HG03095 (cell line): ENCODE data around the gene CDC42SE1.
"Not testable (repeated sequence)": the region's sequence is repeated elsewhere in the genome, so short reads cannot be mapped to it uniquely, and the experiment has no call there.

Experiments used
- ATAC-seq: cut with Tn5 transposase; IDR thresholded peaks from one replicate; pipeline ENCODE4 v1.9.1; 2021; ENCODE audit warnings: moderate library complexity; ENCODE audit not compliant: unreplicated experiment

The CDC42SE1 gene, protein sequence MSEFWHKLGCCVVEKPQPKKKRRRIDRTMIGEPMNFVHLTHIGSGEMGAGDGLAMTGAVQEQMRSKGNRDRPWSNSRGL

DNA sequence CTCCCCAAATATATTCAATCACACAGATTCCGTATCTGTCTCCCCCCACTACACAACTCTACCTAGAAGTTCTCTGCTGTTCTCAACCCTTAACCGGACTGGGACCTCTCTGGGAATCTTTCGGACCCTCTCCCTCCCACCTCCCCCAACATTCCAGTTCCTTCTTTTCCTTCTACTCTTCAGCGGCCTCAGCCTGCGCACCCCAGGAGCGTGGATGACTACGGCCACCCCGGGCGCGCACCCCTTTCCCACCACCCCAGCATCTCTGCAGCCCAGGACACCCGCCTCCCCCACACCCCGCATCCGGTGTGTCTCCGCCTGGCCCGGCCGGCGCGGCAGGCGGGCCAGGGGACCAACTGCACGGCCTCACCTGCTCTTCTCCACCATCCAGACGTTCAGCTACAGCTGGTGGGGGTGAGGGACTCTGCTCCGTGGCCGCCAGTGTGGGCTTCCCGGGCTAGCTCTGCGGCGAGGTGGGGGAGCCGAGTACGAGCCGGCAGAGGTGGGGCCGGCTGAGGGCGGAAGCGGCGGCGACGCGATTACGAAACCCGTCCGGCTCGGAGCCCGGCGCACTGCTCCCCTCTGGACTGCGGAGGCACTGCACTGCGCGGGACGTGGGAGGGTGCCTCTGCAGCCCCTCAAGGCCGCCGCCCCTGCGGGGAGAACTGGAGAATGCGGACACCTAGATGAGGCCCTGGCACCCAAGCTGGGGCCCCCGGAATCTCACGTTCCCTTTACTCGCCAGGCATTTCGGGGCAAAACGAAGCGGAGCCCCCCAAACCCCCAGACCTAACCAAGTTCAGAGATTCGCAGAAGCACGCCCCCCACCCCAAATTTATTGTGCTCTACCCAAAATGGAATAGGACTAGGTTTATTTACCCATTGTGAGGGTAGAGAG, at the start of gene CDC42SE1:
TSS of gene CDC42SE1 (minus strand) at position 514 of the 898 bp plus-strand sequence. CDS start 3,892 bp downstream, outside the sequence.
- ATAC-seq, result peak; percentile 74

DNA sequence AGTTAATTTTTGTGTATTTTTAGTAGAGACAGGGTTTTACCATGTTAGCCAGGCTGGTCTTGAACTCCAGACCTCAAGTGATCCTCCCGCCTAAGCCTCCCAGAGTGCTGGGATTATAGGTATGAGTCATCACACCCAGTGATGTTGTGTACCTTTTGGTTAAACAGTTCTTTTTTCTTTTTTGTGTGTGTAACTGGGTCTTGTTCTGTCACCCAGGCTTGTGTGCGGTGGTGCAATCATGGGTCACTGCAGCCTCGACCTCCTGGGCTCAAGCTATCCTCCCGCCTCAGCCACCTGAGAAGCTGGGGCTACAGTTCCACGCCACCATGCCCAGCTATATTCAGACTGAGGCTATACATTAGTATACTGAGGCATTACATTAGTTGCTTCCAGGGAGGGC, 48.9 kb upstream of the CDC42SE1 start:
- ATAC-seq, result no peak

DNA sequence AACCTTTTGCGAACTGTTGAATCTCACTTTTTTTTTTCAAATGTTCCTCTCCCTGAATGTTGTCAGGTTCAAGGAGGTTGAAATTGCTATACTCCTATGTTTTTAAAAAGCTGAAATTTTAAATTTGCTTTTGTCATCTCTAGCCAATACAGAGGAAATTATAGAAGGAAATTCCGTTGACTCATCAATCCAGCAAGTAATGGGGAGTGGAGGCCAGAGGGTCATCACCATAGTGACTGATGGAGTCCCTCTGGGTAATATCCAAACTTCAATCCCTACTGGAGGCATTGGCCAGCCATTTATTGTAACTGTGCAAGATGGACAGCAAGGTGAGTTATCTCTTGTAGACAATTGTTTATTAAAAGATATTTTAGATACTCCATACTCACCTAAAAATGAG, 47.5 kb upstream of the CDC42SE1 start:
- ATAC-seq, result no peak

DNA sequence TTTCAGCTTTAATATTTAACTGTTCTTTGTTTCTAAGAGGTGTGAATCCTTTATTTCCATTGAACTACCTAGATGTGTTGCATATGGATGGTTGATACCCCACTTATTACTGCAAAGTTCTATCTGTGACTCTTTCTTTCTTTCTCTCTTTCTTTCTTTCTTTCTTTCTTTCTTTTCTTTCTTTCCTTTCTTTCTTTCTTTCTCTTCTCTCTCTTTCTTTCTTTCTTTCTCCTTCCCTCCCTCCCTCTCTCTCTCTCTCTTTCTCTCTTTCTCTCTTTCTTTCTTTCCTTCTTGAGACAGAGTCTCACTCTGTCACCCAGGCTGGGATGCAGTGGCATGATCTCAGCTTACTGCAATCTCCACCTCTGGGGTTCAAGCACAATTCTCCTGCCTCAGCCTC, 45.2 kb upstream of the CDC42SE1 start:
- no peak for ATAC-seq

DNA sequence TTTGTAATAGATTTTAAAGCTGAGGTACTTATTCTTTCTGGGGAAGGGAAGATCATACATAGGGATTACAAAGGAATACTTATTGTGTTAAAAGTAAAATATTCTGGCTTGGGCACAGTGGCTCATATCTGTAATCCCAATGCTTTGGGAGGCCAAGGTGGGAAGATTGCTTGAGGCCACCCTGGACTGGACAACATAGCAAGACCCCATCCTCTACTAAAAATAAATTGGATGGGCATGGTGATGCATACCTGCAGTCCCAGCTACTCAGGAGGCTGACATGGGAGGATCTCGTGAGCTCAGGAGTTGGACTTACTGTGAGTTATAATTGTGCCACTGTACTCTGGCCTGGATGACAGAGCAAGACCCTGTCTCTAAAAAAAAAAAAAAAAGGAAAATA, 38.7 kb upstream of the CDC42SE1 start:
- no peak for ATAC-seq

DNA sequence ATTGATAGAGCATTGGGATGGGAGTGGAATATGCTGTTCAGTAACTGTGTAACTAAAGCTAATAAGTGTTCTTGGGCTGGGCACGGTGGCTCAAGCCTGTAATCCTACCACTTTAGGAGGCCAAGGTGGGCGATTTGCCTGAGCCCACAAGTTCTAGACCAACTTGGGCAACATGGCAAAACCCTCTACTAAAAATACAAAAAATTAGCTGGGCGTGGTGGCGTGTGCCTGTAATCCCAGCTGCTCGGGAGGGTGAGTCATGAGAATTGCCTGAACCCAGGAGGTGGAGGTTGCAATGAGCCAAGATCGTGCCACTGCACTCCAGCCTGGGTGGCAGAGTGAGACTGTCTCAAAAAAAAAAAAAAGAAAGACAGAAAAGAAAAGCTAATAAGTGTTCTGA, 38.0 kb upstream of the CDC42SE1 start:
- ATAC-seq, result not testable (repeated sequence)

DNA sequence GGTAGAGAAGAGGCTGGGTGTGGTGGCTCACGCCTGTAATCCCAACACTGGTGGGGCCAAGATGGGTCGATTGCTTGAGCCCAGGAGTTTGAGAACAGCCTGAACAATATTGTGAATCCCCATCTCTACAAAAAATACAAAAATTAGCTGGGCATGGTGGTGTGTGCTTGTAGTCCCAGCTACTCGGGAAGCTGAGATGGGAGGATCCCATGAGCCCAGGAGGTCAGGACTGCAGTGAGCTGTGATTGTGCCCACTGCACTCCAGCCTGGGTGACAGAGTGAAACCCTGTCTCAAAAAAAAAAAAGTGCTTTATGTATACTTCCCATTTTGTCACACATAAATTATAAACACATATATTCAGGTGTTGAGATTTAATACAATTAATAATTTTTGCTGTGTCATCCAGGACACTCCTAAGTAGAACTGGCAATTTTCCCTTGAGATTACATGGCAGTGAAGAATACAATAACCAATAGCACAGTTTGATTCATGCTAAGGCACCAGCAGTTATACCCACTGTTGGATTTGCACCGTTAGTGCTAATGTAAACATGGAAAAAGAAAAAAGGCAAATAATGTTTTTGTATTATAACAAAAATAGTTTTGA, 26.6 kb upstream of the CDC42SE1 start:
- no peak for ATAC-seq

DNA sequence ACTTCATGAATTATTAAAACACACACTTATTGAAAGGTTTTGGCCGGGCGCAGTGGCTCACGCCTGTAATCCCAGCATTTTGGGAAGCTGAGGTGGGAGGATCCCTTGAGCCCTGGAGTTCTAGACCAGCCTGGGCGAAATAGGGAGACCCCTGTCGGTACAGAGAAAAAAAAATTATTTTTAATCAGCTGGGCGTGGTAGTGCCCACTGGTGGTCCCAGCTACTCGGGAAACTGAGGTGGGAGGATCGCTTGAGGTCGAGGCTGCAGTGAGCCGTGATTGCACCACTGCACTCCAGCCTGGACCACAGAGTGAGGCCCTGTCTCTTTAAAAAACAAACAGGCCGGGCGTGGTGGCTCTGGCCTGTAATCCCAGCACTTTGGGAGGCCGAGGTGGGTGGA, 12.8 kb upstream of the CDC42SE1 start:
- no peak for ATAC-seq

DNA sequence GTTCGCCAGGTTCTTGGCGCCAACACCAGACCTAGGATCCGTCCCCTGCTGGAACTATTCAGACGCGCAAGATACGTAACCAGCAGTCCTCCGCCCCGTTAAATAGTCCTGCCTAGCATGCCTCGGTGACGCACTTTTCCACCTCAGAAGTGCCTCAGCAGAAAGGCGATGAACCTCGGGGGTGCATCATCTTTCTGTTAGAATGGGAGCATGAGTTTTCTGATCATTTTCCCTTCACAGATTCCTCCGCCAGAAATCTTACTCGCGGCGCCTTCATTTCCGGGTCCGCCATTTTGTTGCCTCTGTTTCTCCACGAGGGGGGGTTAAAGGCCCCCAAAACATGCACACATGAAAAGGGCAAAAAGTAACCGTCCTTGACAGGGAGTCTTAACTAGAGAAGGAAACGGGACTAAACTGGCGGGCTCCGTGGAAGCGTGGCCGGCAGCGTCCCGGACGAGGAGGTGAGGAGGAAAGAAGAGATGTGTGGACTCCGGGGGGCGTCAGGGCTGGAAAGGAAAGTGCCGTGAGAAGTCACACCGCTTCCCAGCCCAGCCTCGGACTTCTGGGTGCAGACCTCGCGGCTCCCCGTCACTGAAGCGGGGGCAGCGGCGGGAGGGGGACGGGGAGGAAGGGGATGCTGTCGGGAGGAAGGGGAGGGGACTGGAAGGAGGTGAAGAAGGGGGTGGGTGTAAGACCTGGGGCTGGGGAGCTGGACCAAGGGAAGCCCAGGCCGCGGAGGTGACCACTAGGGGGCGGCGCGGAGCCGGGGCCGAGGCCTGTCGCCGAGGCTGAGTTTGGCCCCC, 11.3 kb upstream of the CDC42SE1 start, which contains the start of gene GABPB2:
TSS of gene GABPB2 (plus strand) at position 288 of the 803 bp plus-strand sequence. CDS start 17,429 bp downstream, outside the sequence.
- ATAC-seq, result peak; percentile 77

DNA sequence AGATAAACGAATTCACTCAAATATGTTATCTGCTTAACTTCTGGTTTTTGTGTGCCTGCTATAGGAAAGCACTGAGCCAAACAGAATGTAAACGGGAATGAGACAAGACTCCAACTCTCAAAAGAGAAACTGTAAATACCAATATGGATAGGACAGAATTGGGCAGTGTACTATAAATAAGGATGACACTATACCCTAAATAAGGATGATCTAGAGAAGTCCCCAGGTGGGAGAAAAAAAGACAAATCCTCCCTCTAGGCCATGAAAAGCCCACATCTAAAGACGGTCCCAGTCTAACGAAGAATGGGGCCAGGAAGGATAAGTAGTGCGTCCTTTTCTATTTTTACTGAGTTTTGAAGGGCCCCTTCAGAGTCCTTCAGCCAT, 9.7 kb upstream of the CDC42SE1 start:
- no peak for ATAC-seq

DNA sequence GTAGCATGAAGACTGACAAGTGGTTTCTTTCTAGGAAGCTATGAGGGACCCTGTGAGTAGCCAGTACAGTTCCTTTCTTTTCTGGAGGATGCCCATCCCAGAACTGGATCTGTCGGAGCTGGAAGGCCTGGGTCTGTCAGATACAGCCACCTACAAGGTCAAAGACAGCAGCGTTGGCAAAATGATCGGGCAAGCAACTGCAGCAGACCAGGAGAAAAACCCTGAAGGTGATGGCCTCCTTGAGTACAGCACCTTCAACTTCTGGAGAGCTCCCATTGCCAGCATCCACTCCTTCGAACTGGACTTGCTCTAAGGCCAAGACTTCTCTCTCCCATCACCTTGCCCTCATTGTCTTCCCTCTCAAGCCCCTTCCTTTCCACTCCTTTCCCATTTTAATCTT, 7.8 kb upstream of the CDC42SE1 start:
- ATAC-seq, result no peak

DNA sequence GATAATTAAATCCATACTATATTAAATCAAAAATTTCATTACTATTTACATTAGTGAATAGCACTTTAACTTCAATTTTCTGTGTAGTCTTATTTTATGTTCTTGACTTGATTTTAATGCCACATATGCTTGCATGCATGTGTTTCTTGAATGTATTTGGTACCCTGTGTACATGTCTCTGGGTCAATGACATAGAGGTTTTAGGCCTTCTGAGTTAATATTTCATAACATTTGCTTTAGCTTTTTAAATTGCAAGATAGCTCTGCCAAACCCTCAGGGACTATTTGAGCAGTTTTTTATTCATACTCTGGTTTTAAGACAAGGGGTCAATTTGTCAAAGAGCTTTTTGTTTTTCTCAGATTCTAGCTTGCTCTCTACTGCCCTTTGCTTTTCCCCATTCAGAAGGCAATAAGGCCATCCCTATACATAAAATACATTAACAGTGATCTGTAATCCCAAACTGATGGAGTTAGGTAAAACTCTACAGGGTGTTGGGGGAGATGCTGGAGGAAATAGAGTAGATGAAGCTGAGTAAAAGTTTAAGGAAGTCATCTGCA, 5.7 kb upstream of the CDC42SE1 start:
- no peak for ATAC-seq

DNA sequence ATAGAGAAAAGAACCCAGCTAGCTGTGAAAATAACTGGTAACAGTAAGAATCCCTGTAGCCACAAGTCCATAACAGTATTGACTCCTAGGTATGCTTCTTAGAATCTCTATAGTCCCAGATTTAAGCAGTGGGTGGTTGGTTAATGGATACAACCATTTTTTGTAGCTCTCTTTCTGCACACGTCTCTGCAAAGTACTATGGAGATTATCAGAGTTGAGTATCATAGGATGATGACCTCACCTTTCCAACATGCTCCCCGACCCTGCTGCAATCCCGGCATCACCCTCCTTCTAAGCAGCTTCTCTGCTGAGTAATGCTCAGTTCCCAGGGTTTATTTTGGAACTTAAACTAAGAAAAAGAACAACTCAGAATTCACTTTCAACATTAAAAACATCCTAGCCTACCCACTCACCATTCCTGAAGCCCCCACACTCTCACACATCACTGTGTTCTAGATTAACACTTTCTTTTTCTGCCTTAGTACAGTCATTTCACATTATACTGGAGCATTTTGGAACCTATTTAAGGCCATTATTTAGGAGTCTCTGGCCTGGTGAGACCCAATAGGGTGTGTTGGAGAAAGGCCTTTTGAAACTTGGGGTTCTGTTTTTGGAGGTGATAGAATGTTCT, 3.4 kb upstream of the CDC42SE1 start:
- ATAC-seq, result no peak

DNA sequence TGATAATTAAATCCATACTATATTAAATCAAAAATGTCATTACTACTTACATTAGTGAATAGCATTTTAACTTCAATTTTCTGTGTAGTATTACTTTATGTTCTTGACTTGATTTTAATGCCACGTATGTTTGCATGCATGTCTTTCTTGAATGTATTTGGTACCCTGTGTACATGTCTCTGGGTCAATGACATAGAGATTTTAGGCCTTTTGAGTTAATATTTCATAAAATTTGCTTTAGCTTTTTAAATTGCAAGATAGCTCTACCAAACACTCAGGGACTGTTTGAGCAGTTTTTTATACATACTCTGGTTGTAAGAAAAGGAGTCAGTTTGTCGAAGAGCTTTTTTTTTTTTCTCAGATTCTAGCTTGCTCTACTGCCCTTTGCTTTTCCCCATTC, 2.3 kb upstream of the CDC42SE1 start:
- ATAC-seq, result no peak

DNA sequence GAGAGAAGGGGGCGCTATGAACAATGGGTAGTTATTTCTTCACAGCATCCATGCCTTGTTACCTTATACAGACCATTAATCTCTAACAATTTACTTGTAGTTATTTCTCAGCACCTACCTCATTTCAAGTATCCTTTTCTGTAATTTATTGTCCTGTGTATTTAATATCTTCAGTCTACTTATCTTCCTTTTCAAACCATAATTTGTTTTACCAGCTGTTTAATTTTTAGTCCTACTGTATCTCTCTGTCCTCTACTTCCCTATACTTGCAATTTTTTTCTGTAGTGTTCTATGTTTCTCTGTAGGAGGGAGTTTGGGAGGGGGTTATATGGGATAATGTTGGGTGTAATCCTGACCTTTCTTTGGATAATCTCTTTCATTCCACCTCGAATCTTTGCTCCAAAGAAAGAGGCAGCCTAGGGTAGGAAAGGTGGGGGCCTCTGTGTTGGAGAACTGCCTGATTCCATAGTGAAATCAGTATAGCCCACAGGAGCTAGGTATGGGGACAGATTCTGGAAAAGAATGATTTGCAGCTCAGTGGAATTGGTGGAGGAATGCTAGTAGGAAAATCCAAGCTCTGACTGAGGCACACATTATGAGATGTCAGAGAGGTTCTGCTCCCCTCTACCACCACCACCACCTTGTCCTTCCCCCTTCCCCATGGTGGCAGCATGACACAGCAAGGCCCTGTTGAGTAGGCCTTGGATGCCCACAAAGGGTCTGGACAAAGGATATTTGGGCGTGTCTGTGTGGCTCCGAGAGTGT, 1.4 kb upstream of the CDC42SE1 start:
- ATAC-seq, result no peak

DNA sequence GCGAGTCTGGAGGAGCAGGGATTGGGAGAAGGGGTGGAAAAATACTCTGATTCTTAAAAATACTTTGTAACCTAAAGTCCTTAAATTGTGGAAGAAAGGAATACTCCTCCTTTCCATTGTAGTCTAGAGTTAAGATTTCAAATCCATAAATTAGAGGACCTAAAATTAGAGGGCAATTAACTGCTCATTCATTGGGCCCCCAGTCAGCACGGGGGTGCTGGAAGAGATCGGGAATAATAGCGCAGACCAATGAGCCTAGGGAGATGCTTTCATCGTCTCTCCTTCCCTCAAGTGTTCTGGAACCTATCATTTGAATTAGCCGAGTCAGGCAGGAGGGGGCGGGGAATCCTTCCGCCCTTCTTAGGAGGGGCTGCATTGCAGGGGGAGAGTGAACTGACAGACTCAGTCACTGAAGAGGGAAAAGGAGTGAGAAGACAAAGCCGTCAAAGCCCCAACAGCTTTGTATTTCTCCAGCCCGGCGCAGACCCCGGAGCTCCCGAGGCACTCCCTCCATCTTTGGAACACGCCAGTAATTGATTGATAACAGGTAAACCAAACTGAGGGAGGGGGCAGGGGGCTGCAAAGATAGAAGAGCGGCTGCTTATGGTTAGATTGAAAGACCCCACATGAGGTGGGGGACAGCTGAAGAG, 710 bp upstream of the CDC42SE1 start, which contains the start of gene MLLT11:
TSS of gene MLLT11 (plus strand) at position 391 of the 650 bp plus-strand sequence. CDS start 6,828 bp downstream, outside the sequence.
- ATAC-seq, result no peak

DNA sequence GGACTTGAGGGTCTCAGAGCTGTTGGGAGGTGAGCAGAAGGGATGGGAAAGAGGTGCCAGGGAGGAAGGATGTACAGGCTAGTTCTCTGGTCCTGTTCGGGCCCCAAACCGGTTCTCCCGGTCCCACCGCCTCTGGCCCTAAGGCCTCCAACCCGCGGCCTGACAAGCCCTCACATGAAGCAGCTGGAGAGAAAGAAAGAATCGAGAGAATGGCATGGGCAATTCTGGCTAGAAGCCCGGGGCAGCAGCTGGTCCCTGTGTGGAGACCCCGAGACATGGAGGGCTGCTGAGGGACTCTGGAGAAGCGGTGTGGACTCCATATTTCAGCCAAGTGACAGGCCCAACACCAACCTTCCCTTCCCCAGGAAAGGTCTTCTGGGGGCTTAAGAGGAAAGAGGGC, 730 bp downstream of the CDC42SE1 start:
- no peak for ATAC-seq

DNA sequence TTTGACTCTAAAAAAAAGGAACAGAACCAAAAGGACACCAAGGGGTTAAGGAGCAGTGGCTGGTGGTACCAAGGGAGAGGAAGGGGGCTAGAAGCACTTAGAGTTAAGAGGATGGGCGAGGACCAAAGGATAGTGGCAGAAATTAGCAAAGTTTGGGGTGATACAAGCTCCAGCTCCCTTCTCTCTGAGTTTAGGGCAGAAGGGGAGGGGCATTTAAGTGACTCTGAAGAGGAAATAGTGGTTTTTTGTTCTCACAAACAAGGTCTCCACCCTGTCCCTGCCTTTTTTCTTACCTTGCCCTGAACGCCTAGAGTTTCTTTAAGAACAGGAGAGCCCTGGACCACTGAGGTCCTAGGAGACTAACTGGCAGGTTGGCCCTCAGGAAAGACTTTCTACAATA, 3.3 kb downstream of the CDC42SE1 start:
- no peak for ATAC-seq

DNA sequence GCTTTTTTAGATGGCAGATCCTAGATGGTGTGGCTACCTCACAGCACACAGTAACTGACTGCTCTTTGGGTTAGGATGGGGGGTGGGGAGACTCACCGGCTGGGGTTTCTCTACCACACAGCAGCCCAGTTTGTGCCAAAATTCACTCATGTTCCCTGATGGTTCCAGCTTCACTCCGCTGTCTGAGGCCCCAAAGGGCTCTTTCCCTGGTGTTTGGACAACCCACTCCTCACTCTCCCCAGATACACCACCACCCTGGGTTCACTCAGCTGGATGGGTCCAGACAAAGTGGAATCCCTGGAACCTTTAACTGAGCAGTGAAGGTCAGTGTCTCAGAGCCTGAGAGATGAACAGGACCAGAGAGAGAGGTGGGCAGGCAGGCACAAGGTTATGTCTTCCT, 3.8 kb downstream of the CDC42SE1 start:
- ATAC-seq, result no peak
